ENCODE data around the gene CFAP73. TPM values are rescaled to one million over a fixed set of nuclear protein-coding genes. Genes with fewer than 3 reads are reported as not detected.

Gene CFAP73
- total RNA-seq, 1 experiment from 2014 or later: 0.94 TPM

- CTCF ChIA-PET: interaction anchor here (0.6 to 1.8 kb wide), 3 partner anchors 12 to 38 kb away, joined by 3 to 5 read pairs (median 4); no protein-coding TSS in a partner anchor
- DNase-seq (ENCODE audit: low spot score): no peak
- Mint-ChIP-seq H3K4me3 (no peak overlapping the region), H3K9me3 (no peaks in the 10 kb centered on the region), H3K36me3 (no peaks in the 10 kb centered on the region), H3K27me3 (ENCODE audit: low read depth) (no peaks in the 10 kb centered on the region; the same call in 1 of the 2 replicates), H3K4me1 (peaks cover 4% of the 10 kb centered on the region), H3K27ac (no peak overlapping the region)
- no peak for TF ChIP-seq RELA (CRISPR knock-in tag; IDR thresholded peaks at IDR 0.05; ENCODE audit: borderline replicate concordance)
- TF ChIP-seq ETV6 (CRISPR knock-in tag; IDR thresholded peaks at IDR 0.05): no peak
- TF ChIP-seq, protein P1, sequence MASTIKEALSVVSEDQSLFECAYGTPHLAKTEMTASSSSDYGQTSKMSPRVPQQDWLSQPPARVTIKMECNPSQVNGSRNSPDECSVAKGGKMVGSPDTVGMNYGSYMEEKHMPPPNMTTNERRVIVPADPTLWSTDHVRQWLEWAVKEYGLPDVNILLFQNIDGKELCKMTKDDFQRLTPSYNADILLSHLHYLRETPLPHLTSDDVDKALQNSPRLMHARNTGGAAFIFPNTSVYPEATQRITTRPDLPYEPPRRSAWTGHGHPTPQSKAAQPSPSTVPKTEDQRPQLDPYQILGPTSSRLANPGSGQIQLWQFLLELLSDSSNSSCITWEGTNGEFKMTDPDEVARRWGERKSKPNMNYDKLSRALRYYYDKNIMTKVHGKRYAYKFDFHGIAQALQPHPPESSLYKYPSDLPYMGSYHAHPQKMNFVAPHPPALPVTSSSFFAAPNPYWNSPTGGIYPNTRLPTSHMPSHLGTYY (CRISPR knock-in tag; IDR thresholded peaks at IDR 0.05): no peak
- no peak for TF ChIP-seq RORB (CRISPR knock-in tag; IDR thresholded peaks at IDR 0.05)
- no peak for TF ChIP-seq SMAD4 (CRISPR knock-in tag; IDR thresholded peaks at IDR 0.05)
- no peak for TF ChIP-seq NR2C2 (CRISPR knock-in tag; IDR thresholded peaks at IDR 0.05)
- TF ChIP-seq EMX1 (CRISPR knock-in tag; IDR thresholded peaks at IDR 0.05): no peak
- TF ChIP-seq AR (CRISPR knock-in tag; IDR thresholded peaks at IDR 0.05): no peak
- TF ChIP-seq ZNF512 (CRISPR knock-in tag; IDR thresholded peaks at IDR 0.05; ENCODE audit: borderline replicate concordance): no peak
- TF ChIP-seq, protein P2, sequence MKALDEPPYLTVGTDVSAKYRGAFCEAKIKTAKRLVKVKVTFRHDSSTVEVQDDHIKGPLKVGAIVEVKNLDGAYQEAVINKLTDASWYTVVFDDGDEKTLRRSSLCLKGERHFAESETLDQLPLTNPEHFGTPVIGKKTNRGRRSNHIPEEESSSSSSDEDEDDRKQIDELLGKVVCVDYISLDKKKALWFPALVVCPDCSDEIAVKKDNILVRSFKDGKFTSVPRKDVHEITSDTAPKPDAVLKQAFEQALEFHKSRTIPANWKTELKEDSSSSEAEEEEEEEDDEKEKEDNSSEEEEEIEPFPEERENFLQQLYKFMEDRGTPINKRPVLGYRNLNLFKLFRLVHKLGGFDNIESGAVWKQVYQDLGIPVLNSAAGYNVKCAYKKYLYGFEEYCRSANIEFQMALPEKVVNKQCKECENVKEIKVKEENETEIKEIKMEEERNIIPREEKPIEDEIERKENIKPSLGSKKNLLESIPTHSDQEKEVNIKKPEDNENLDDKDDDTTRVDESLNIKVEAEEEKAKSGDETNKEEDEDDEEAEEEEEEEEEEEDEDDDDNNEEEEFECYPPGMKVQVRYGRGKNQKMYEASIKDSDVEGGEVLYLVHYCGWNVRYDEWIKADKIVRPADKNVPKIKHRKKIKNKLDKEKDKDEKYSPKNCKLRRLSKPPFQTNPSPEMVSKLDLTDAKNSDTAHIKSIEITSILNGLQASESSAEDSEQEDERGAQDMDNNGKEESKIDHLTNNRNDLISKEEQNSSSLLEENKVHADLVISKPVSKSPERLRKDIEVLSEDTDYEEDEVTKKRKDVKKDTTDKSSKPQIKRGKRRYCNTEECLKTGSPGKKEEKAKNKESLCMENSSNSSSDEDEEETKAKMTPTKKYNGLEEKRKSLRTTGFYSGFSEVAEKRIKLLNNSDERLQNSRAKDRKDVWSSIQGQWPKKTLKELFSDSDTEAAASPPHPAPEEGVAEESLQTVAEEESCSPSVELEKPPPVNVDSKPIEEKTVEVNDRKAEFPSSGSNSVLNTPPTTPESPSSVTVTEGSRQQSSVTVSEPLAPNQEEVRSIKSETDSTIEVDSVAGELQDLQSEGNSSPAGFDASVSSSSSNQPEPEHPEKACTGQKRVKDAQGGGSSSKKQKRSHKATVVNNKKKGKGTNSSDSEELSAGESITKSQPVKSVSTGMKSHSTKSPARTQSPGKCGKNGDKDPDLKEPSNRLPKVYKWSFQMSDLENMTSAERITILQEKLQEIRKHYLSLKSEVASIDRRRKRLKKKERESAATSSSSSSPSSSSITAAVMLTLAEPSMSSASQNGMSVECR (CRISPR knock-in tag; IDR thresholded peaks at IDR 0.05; ENCODE audit: borderline replicate concordance): no peak
- no peak for TF ChIP-seq NR3C1 (CRISPR knock-in tag; conservative IDR thresholded peaks at IDR 0.05; ENCODE audit: low read depth)
- TF ChIP-seq, protein P3, sequence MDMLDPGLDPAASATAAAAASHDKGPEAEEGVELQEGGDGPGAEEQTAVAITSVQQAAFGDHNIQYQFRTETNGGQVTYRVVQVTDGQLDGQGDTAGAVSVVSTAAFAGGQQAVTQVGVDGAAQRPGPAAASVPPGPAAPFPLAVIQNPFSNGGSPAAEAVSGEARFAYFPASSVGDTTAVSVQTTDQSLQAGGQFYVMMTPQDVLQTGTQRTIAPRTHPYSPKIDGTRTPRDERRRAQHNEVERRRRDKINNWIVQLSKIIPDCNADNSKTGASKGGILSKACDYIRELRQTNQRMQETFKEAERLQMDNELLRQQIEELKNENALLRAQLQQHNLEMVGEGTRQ (CRISPR knock-in tag; IDR thresholded peaks at IDR 0.05): no peak
- TF ChIP-seq SP1 (CRISPR knock-in tag; conservative IDR thresholded peaks at IDR 0.05): no peak
- TF ChIP-seq FOXK1 (CRISPR knock-in tag; IDR thresholded peaks at IDR 0.05): no peak
- TF ChIP-seq PRDM15 (CRISPR knock-in tag; IDR thresholded peaks at IDR 0.05): no peak
- TF ChIP-seq, protein P4, sequence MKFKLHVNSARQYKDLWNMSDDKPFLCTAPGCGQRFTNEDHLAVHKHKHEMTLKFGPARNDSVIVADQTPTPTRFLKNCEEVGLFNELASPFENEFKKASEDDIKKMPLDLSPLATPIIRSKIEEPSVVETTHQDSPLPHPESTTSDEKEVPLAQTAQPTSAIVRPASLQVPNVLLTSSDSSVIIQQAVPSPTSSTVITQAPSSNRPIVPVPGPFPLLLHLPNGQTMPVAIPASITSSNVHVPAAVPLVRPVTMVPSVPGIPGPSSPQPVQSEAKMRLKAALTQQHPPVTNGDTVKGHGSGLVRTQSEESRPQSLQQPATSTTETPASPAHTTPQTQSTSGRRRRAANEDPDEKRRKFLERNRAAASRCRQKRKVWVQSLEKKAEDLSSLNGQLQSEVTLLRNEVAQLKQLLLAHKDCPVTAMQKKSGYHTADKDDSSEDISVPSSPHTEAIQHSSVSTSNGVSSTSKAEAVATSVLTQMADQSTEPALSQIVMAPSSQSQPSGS (CRISPR knock-in tag; IDR thresholded peaks at IDR 0.05; ENCODE audit: borderline replicate concordance, low read depth): no peak
- TF ChIP-seq, protein P5, sequence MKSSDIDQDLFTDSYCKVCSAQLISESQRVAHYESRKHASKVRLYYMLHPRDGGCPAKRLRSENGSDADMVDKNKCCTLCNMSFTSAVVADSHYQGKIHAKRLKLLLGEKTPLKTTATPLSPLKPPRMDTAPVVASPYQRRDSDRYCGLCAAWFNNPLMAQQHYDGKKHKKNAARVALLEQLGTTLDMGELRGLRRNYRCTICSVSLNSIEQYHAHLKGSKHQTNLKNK (CRISPR knock-in tag; IDR thresholded peaks at IDR 0.05): no peak
- TF ChIP-seq TP53 (CRISPR knock-in tag; IDR thresholded peaks at IDR 0.05): no peak
- no peak for TF ChIP-seq IRF1 (CRISPR knock-in tag; IDR thresholded peaks at IDR 0.05)
- ATAC-seq: no peak
- POLR2A ChIA-PET: no interaction called here
Observed at GRCh38 chr12:113115455-113116126, 33.9 kb upstream of the CFAP73 start.
